ENCODE measurements around the gene EGLN3.

The EGLN3 gene

GRCh38 chr14:33950320-33951182, at the start of gene EGLN3:
Gene EGLN3 (minus strand): TSS chr14:33951074. CDS start chr14:33950752, 322 bp downstream.
- H3K4me3 ChIP-seq (ENCODE audit: insufficient read depth, low read length, poor library complexity, severe bottlenecking): no peak within 1 kb of the TSS
- no peak within 1 kb of the TSS for H2AFZ ChIP-seq (ENCODE audit: low read depth, low read length, severe bottlenecking)
- H3K4me2 ChIP-seq (ENCODE audit: low read depth, low read length, poor library complexity, severe bottlenecking): no peak within 1 kb of the TSS
- no peak within 1 kb of the TSS for H3K27ac ChIP-seq (ENCODE audit: low read depth, low read length)
- no peaks in the 10 kb centered on the region for H3K9me3 ChIP-seq (ENCODE audit: insufficient read depth, low read length)
- H3K27me3 ChIP-seq (ENCODE audit: low read length): no peaks in the 10 kb centered on the region
- H3K36me3 ChIP-seq (ENCODE audit: low read length): no peaks in the 10 kb centered on the region
- no peak for TF ChIP-seq EZH2phosphoT487 (conservative IDR thresholded peaks at IDR 0.05; ENCODE audit: low read length)
- no peak for TF ChIP-seq CTCF (IDR thresholded peaks at IDR 0.05; ENCODE audit: insufficient read depth, low read length, poor library complexity, severe bottlenecking)
- H3K9me2 ChIP-seq (replicated peaks; ENCODE audit: insufficient read depth, low read length): no peaks in the 10 kb centered on the region
- no peaks in the 10 kb centered on the region for H4K20me1 ChIP-seq (ENCODE audit: low read depth, low read length)
- no peaks in the 10 kb centered on the region for H3F3A ChIP-seq (ENCODE audit: insufficient read depth)
- H3K79me2 ChIP-seq (ENCODE audit: insufficient read depth, low read length): no peaks in the 10 kb centered on the region
- no peak within 1 kb of the TSS for H3K9ac ChIP-seq (ENCODE audit: low read length)

- no peak overlapping the region for H3K27ac ChIP-seq (ENCODE audit: low read depth, low read length)
- TF ChIP-seq EZH2phosphoT487 (conservative IDR thresholded peaks at IDR 0.05; ENCODE audit: low read length): no peak
- TF ChIP-seq CTCF (IDR thresholded peaks at IDR 0.05; ENCODE audit: insufficient read depth, low read length, poor library complexity, severe bottlenecking): no peak
- H3K4me2 ChIP-seq (ENCODE audit: low read depth, low read length, poor library complexity, severe bottlenecking): no peak overlapping the region
- H2AFZ ChIP-seq (ENCODE audit: low read depth, low read length, severe bottlenecking): no peak overlapping the region
- H3K27me3 ChIP-seq (ENCODE audit: low read length): no peaks in the 10 kb centered on the region
- no peaks in the 10 kb centered on the region for H3F3A ChIP-seq (ENCODE audit: insufficient read depth)
- no peaks in the 10 kb centered on the region for H4K20me1 ChIP-seq (ENCODE audit: low read depth, low read length)
- no peaks in the 10 kb centered on the region for H3K79me2 ChIP-seq (ENCODE audit: insufficient read depth, low read length)
- no peaks in the 10 kb centered on the region for H3K9me3 ChIP-seq (ENCODE audit: insufficient read depth, low read length)
- H3K9me2 ChIP-seq (replicated peaks; ENCODE audit: insufficient read depth, low read length): no peaks in the 10 kb centered on the region
- no peak overlapping the region for H3K9ac ChIP-seq (ENCODE audit: low read length)
- H3K4me3 ChIP-seq (ENCODE audit: insufficient read depth, low read length, poor library complexity, severe bottlenecking): no peak overlapping the region
- no peaks in the 10 kb centered on the region for H3K36me3 ChIP-seq (ENCODE audit: low read length)
These were observed 49.5 kb upstream of the EGLN3 start for GRCh38 chr14:34000396-34000795.

GRCh38 chr14:33999771-34000291, 49.0 kb upstream of the EGLN3 start:
- Histone ChIP-seq H3K9ac (ENCODE audit: low read length) (no peak overlapping the region), H3F3A (ENCODE audit: insufficient read depth) (no peaks in the 10 kb centered on the region), H3K36me3 (ENCODE audit: low read length) (no peaks in the 10 kb centered on the region), H3K4me3 (ENCODE audit: insufficient read depth, low read length, poor library complexity, severe bottlenecking) (no peak overlapping the region), H3K9me2 (replicated peaks; ENCODE audit: insufficient read depth, low read length) (no peaks in the 10 kb centered on the region), H3K9me3 (ENCODE audit: insufficient read depth, low read length) (no peaks in the 10 kb centered on the region), H3K27me3 (ENCODE audit: low read length) (no peaks in the 10 kb centered on the region), H3K27ac (ENCODE audit: low read depth, low read length) (no peak overlapping the region), H2AFZ (ENCODE audit: low read depth, low read length, severe bottlenecking) (no peak overlapping the region), H3K4me2 (ENCODE audit: low read depth, low read length, poor library complexity, severe bottlenecking) (no peak overlapping the region), H4K20me1 (ENCODE audit: low read depth, low read length) (no peaks in the 10 kb centered on the region), H3K79me2 (ENCODE audit: insufficient read depth, low read length) (no peaks in the 10 kb centered on the region)
- TF ChIP-seq EZH2phosphoT487 (conservative IDR thresholded peaks at IDR 0.05; ENCODE audit: low read length) (no peak), CTCF (IDR thresholded peaks at IDR 0.05; ENCODE audit: insufficient read depth, low read length, poor library complexity, severe bottlenecking) (no peak)

Data from SU-DHL-6 (cell line).